H1 (cell line): ENCODE data around the gene RAB34. TPM values are rescaled to one million over a fixed set of nuclear protein-coding genes. Genes with fewer than 3 reads are reported as not detected.

ENCODE experiments used
- BRCA1 ChIP-seq: IDR thresholded peaks from 2 replicates; pipeline ENCODE4 v1.6.1; 2012; ENCODE audit warnings: low read depth, low read length, improper control_type of control experiment
- CEBPB ChIP-seq: IDR thresholded peaks from 2 replicates; pipeline ENCODE4 v1.6.1; 2012; ENCODE audit warnings: low read depth, low read length
- CTCF ChIP-seq, 3 experiments: IDR thresholded peaks; 1 replicate in 2 of 3; 2 replicates in 1 of 3; pipeline versions ENCODE4 v1.5.1 to v1.6.1; 2011; ENCODE audit warnings: low read length in 3 of 3, mild to moderate bottlenecking in 3 of 3, inconsistent platforms in 2 of 3, low read depth in 1 of 3, moderate library complexity in 1 of 3; ENCODE audit not compliant: insufficient read depth in 1 of 3; ENCODE audit errors: control extremely low read depth in 1 of 3
- GABPA ChIP-seq: IDR thresholded peaks from 2 replicates; pipeline ENCODE4 v1.6.1; 2011; ENCODE audit warnings: mild to moderate bottlenecking, low read length, moderate library complexity, borderline replicate concordance; ENCODE audit not compliant: insufficient read depth
- KDM5A ChIP-seq: fragments of 200-600 bp; IDR thresholded peaks from 2 replicates; pipeline ENCODE4 v1.7.1; 2012; ENCODE audit warnings: mild to moderate bottlenecking, low read length, inconsistent platforms, mixed read lengths
- PHF8 ChIP-seq: fragments of 200-600 bp; sonication (generic); conservative IDR thresholded peaks from 2 replicates; pipeline ENCODE4 v1.7.1; 2012; ENCODE audit warnings: low read depth, mild to moderate bottlenecking, inconsistent platforms, low read length, moderate library complexity
- SIN3A ChIP-seq, 2 experiments: IDR thresholded peaks in 1 of 2; conservative IDR thresholded peaks in 1 of 2; 2 replicates each; pipeline ENCODE4 v1.6.1; 2011 to 2012; ENCODE audit warnings: low read length in 2 of 2, improper control_type of control experiment in 1 of 2, low read depth in 1 of 2, mild to moderate bottlenecking in 1 of 2
- polyA plus RNA-seq, 7 experiments: library from polyadenylated mRNA; depleted of rRNA in 3 of 7; stranded (reverse) in 5 of 7; unstranded in 2 of 7; fragments of >200 nt in 5 of 7; fragments of 200-250 nt in 2 of 7; gene quantifications; 1 replicate in 5 of 7; 2 replicates in 1 of 7; 4 replicates in 1 of 7; pipeline versions ENCODE4 v1.2.1 to v1.2.3, GENCODE V29; 2011 to 2013; ENCODE audit warnings: missing spikeins in 2 of 7, mixed read lengths in 2 of 7
- total RNA-seq: library from RNA; stranded (reverse); fragmentation: NEBNext Ultra II Directional; extraction: Animal tissue kit (Norgen Biotek cat#: 25700); gene quantifications from 2 replicates; pipeline ENCODE4 v1.2.1, GENCODE V29; 2021

Gene RAB34
- total and polyA plus RNA-seq, 2 of the 8 experiments (the other 6 are each of a cell fraction or from before 2014, with no cell fraction given) = 237 to 305 TPM

DNA sequence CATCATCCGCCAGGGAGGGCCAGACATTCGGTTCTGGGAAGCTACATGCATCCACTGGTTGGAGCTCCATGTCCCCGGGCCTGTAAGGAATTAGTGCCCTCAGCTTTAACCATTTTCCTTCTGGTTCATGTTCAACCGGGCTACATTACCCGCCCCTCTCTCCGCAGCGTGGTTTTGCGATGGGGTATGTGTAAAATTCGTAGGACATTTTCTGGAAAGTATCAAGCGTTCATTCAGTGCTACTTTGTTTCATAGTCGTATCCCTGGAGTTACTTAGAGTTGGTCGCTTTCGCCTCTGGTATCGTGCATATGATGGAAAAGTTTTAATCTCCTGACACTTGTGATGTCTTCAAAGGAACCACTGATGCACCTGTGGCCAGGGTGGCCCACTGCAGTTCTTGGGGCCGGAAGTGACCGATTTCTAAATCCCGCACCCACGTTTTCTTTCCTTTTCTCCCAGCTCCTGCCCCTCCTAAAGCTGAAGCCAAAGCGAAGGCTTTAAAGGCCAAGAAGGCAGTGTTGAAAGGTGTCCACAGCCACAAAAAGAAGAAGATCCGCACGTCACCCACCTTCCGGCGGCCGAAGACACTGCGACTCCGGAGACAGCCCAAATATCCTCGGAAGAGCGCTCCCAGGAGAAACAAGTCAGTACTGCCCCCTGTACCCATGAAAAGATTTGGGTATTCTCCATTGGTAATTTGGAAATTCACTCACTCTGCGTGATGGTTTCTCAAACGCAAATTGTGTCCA is 2.8 kb upstream of the RAB34 start (continued):
- peak in 1 of 3 experiments; percentile 29; a peak in 1 of 4 replicates for TF ChIP-seq CTCF (IDR thresholded peaks at IDR 0.05; ENCODE audit: control extremely low read depth in 1 of 3, insufficient read depth in 1 of 3, low read depth in 1 of 3, low read length in 3 of 3)
- 0 out of 2 replicates have a peak, but pooled peaks have one; percentile 9 for TF ChIP-seq PHF8
- TF ChIP-seq CEBPB = no peak
- TF ChIP-seq BRCA1 = no peak
- TF ChIP-seq KDM5A = 0 out of 2 replicates have a peak, but pooled peaks have one; percentile 76
- 0 out of 4 replicates have a peak, but pooled peaks of 1 of the 2 experiments have one; percentile 56 for TF ChIP-seq SIN3A (conservative IDR thresholded peaks at IDR 0.05 in 1 of 2, IDR thresholded peaks at IDR 0.05 in 1 of 2; ENCODE audit: low read depth in 1 of 2, low read length in 2 of 2)
- TF ChIP-seq GABPA = no peak
